EL (cell line): ENCODE data around the gene ARSI.
"Not testable (repeated sequence)": the region's sequence is repeated elsewhere in the genome, so short reads cannot be mapped to it uniquely, and the experiment has no call there.

Source experiments
- DNase-seq: peaks from one replicate; pipeline ENCODE4 v3.0.0-alpha.2; 2016

The ARSI gene

DNA sequence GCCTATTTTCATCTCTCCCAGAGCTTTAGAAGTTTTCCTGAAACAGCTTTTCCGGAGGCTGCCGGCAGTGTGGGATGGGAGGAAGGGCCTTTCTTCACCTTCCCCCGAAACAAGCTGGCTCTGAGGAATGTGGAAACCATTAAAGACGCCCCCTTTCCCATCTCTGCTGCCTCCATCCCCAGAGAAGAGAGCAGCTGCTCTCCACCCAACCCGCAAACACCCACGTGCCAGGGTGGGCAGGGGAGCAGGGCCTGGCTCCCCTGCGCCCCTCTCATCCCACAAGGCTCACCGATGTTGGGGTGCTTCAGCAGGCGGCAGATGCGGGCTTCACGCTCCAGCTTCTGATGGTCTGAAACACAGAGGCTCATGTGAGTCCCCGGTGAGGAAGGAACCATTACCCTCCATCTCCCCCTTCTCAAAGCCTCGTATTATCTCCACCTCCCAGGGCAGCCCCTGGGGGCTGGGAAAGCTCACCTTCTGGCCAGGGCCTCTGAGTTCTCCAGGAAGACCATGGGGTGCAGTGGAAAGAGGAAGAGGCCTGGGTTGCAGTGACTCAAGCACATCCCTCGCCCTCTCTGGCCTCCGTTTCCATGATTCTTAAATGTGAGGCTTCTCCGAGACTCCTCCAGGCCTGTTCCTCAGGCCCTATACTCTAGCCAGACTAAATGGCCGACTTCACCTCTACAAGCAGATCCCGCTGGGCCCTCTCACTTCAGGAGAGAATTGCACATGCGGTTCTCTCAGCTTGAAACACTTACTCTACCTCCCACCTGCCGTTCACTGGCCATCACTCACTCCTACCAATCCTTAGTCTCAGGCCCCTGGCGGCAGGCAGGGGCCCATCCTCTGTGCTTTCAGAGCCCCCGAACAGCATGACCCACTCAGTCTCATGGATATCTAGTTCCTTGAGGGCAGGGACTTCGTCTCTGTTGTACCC is 37.8 kb downstream of the ARSI start:
- DNase-seq: no peak

DNA sequence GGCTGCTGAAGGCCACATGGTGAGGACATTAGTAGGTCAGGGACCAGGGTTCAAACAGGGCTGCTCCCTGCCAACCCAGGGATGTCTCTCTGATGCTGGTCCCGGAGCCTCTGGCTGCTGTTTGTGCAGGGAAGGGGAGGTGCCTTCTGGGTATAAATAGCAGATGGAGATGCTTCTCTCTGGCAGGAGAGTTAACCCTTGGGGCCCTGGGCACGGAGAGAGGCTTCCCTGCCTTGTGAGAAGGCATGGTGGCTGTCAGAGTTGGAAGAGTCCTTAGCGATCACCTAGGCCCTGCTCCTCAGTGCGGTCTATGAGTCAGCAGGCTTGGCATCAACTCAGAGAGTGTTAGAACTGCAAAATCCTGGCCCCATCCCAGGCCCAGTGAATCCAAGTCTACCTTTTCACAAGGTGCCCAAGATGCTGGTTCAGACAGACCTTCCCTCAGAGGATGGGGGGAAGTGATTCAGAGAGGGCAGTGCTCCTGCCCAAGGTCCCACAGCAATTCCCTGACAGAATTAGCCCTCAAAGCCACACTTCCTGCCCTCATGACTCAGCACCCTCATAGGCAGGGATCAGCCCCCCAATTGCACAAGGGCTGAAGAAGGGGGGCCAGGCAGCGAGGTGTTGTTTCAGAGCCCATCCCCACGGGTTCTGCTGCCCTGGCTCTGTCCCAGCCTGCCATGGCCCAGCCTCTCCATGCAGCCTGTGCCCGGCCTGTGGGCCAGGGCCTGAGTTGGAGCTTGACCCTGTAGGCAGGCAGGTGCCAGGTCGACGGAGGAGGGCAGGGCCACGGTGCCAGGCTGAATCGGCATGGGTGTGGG is 38.7 kb downstream of the ARSI start:
- peak; percentile 93 for DNase-seq

DNA sequence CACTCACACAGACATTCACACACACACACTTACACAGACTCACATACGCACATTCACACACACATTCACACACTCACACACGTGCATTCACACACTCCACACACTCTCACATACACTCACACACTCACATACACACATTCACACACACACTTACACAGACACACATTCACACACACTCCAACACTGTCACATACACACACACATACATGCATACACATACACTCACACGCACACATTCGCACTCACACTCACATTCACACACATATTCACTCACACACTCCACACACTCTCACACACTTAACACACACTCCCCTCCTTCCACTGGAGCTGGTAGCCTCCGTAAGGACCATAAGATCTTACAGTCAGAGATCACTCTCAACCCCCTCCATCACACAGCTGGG is 39.3 kb downstream of the ARSI start:
- no peak for DNase-seq

DNA sequence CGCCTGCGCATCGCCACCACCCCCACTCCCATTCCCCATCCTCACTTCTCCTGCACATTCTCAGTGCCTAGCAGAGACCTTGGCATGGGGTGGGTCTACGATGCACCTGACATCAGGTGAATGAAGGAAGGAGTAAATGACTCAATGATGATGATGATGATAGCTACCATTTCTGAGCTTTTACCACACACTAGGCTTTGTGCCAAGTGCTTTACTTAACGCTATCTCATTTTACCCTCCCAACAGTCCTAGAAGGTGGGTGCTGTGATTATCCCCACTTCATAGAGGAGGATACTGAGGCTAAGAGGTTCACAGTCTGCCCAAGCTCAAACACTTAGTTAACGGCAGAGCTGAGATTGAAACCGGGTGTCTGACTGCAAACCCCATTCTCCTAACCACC is 40.2 kb downstream of the ARSI start:
- no peak for DNase-seq

DNA sequence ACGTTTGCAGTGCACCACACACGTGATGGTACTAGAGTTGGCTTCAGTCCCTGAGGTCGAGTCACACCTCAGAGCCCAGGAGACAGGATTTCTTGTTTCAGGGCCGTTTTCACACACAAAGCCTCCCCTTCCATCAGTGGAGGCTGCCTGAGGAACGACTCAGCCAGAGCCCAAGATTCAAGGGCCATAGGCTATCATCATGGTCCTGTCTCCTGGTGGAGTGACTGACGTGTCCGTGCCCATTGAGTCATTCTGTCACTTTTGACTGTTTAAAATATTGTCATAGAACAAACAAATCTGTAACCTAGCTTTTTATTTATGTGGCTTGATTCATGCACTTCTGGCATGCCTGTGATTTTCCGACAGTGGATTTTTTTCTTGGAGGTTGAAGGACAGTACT is 41.5 kb downstream of the ARSI start:
- DNase-seq: peak; percentile 18

DNA sequence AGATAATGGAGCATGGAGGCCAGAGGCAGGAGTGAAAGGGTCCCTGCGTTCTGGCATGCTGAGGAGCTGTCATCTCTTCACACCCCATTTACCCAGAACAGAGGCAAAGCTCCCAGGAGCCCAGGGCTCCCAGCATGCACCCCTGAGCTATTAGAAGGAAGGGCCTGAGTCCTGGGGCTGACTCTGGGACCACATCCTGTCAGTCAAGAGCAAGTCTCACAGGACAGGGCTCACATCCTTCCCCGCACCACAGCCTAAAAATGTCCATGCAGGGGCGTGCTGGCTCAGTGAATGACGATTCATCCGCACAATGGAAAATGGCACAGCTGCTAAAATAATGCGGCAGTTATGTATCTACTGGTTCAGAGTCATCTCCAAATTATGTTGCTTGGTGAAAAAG is 44.6 kb downstream of the ARSI start:
- no peak for DNase-seq

DNA sequence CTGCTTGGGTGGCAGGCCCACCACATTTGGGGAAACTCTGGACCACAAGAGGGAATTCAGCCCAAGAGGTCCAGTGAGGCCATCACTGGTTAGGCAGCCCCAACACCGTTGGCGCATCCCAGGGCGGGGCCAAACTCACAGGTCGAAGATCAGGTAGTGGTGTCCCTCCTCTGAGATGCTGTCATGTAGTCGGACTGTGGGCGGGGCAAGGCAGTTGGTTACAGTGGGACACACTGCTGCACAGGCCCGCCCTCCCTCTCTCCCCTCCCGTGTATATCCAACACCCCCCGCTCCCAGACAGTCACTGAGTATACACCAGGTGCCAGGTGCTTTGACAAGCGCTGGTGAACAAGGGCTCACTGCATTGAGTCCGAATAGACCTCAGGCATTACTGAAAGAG is 45.3 kb downstream of the ARSI start:
- DNase-seq: no peak

DNA sequence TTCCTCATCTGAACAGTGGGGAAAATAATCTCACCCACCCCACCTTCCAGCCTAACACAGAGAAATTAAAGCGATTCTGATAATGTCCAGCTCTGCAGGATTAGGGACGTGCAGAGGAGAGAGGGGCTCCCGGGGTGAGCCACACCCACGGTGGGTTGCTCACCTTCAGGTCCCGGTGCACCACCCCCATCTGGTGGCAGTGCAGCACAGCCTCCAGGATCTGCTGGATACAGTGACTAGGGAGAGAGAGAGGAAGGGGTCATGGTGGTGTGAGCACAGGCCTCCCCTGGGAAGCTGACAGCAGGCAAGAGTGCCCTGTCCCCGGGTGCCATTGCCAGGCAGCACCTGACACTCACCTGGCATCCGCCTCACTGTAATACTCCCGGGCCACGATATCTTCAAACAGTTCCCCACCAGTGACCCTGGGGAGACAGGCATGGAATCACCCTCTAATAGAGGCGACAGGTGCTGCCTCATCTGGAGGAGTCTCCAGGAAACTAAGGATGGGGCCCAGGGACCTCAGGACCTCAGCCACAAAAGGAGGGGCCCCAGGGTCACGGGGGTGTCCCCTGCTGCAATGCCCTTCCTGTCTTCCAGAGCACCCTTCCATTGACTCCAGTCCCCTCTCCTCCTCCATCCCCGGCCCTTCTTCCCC is 46.2 kb downstream of the ARSI start:
- no peak for DNase-seq

DNA sequence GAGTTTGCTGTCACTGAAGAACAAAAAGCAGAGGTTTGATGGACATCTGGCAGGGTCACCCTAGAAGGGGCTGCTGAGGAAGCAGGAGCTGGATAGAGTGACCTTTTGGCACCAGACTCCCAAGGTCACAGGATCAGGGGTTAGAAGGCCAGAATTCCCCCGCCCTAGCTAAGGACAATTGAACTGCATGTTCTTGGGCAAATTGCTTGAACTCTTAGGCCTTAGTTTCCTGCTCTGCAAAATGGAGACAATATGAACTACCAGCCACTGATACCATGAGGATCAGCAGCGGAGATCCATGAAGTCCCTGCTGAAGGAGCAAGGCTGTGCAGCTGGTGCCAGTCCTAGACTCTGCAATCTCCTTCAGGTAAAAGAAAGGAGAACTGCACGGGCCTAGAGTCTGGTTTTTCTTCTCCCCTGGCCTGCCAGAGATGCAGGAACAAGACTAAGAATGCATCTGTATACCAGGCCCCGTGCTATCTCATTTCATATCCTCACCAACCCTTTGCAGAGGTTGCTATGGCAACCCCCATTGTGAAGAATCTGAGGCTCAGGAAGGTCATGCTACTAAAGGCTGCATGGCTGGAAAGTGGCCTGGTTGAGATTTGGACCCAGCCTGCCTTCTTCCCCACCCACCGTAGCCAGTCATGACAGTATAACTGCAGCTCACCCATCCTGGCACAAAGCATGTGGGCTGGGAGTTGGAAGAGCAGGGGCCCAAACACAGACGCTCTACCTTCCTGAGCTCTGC is 46.9 kb downstream of the ARSI start:
- no peak for DNase-seq

DNA sequence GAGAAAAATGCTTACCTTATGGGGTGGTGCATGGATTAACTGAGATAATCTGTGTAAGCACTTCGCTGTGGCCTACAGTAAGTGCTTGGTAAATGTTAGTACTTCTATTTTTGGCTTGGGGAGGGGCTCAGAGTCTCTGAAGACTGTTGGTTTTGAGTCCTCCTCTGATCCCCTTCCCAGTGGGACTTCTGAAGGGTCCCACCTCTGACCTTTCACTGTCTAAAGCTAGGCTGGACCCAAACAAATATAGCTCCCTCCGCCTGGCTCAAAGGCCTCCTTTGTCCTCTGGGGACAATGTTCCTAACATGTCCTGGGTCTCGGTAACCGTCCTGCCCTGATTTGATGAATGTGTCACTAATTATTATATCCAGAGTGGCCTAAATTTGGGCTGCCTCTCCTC is 47.9 kb downstream of the ARSI start:
- DNase-seq: no peak

DNA sequence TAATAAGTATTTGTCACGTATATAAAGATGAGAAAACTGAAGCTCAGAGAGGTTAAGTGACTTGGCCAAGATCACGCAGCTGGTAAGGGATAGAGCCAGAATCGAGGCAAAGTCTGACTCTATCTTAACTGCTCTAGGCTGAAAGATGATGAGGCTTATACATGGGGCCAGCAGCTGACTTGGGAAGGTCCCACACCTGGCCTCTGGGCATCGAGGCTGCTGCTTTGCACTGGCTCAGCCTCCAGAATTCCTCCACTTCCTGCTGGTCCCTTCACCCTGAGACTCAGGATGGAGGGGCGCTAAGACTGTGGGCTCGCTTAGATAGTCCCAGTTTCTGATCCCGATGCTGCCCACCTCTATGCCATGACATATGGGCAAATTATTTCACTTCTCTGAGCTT is 48.3 kb downstream of the ARSI start:
- DNase-seq: no peak

DNA sequence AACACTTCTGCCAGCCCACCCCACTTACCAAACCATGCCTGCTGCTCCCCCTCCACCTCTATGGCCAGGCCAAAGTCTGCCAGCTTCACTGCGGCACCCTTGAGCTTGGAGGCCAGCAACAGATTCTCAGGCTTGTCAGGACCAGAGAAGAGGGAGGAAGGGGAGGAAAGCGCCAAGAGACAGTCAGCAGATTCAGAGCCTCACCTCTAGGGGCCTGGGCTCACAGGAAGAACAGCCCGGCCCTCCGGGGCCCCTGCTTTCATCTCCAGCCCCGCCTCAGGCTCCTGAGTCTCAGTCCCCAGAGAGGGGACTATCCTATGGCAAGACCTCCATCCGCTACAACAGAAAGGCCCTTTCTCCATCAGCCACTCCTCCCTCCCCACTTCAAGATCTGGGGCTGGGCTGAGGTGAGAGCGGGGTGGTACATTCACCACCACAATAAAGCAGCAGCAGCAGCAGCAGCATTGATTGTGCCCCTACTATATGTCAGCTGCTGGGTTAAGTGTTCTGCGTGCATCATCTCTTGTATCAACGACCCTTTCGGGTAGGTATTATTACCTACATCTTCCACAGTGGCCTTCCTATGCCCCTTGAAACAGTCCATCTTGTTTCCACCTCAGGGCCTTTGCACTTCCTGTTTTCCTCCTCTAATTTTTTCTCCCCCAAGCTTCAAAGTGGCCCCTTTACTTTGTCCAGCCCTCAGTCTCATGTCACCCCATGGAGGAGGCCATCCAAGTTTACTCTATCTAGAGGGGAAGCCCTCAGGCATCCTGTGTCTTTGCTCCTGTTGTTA is 49.1 kb downstream of the ARSI start:
- DNase-seq: no peak

DNA sequence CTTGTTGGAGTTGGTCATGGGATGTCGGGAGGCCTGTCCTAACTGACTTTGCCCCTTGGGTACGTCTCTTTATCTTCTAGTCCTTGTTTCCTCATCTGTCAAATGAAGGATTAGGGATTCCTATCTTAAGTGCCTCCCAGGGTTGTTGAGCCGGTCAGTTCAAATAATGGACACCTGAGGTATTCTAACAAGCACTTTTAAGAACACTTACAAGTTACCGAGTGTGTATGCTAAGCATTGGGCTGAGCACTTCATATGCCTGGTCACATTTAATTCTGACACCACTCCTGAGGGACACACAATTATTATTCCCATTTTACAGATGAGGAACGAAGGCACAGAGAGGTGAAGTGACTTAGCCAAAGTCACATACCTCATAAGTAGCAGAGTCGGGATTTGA is 50.2 kb downstream of the ARSI start:
- no peak for DNase-seq

DNA sequence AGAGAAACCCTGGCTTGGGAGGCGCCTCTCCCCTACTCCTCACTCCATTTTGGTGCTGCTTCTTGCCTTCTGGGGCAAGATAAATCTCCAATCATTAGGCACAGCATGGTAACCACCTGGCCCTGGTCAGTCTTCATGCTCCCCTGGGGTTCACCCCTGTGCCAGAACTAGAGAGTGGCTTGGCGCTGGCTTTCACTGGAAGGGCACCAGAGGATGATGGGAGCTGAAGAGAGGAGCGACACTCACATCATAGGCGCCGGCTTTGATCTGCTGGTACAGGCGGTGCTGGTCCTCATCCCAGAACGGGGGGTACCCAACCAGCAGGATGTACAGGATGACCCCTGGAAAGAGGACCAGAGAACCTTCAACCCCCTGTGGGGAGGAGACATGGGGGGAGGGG is 51.2 kb downstream of the ARSI start:
- DNase-seq: no peak

DNA sequence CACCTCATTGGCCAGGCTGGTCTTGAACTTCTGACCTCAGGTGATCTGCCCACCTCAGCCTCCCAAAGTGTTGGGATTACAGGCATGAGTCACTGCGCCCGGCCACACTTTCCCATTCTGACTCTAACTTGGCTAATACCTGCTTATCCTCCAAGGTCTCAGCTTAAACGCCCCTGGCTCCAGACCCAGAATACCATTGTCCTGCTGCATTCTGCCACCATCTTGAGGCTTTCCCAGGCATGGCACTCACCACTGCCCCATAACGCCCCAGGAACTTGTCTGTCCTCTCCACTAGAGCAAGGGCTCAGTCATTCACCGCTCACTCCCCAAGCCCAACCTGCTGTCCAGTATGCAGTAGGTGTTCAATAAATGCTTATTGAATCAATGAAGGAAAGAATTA is 53.0 kb downstream of the ARSI start:
- no peak for DNase-seq

DNA sequence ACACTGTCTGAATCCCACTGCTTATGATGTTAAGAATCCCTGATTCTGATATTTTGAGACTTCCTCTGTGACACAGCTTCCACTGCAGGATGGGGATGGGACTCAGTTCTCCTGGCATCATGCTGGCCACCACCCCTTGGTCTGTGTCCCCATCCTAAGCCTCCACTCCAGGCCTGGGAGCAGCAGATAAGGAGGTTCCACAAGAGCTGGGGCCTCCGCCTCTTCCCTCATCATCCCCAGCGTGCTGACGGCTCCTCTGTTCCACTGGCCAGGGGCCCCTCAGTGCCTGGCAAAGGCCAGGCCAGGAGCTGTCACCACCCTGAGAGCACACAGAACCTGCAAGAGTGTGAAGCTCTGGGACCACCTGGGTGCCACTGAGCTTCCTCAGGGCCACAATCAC is 53.8 kb downstream of the ARSI start:
- no peak for DNase-seq

DNA sequence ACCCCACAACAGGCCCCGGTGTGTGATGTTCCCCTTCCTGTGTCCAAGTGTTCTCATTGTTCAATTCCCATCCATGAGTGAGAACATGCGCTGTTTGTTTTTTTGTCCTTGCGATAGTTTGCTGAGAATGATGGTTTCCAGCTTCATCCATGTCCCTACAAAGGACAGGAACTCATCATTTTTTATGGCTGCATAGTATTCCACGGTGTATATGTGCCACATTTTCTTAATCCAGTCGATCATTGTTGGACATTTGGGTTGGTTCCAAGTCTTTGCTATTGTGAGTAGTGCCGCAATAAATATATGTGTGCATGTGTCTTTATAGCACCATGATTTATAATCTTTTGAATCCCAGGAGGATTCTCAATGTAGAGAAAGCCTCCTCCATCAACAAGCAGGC is 54.2 kb downstream of the ARSI start:
- not testable (repeated sequence) for DNase-seq

DNA sequence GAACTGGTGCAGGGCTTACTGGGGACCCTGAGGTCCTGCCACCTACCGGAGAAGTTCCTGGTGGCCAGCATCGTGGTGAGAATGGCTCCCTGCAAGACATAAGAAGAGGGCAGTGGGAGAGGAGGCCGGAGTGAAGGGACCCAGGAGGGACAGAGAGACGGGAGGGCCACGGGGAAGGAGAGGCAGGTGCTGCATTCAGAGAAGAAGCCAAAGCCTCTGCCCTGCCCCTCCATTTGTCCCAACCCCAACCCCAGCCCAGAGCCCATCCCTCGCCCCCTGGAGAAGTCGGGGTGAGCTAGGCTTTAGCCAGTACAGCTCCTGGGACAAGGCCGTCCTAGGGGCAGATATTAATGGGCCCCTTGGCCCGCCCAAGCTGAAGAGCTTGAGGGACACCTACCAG is 55.0 kb downstream of the ARSI start:
- DNase-seq: no peak

DNA sequence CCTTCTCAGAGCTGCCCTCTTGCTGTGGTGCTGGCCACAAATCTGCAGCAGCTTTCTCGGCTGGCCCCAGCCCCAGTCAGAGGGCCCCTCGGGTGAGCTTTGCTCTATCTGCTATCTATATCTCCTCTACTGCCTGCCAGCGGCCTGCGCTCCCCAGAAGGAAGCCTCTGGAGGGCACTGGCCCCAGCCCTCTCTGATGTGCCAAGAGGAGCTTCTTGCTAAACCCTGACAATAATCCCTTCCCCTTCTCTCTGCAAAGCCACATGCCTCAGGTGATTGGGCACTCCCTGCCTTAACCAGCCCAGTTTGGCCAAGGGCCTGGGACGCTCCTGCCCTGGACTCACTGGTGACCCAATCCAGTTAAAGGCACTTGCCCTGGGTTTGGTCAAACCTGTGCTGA is 55.9 kb downstream of the ARSI start:
- DNase-seq: no peak

DNA sequence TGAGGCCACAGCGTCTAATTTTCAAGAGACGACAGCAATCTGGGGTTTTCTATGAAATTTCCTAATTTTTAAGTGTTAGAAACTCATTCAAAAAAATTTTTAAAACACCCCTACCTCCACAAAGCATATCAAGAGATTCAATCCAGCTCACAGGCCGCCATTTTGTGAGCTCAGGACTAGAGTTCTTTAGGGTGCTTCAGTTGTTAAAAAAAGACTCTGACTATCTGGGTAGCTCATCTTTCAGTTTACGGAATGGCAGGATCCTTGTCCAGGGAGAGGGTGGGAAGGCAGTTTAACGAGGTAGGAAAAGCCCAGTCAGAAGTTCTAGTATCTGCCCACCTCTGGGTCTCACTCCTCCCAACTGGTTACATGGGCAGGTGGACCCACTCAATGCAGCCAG is 56.3 kb downstream of the ARSI start:
- DNase-seq: no peak
